H1 (cell line): ENCODE data around the gene CTXN1. TPM values are rescaled to one million over a fixed set of nuclear protein-coding genes. Genes with fewer than 3 reads are reported as not detected.

Experiments used
- CTCF ChIA-PET: fragments of 300-600 bp; sonication (Branson Sonifier 250); formaldehyde crosslinking; loops from one replicate; lab custom pipeline; 2021; ENCODE audit not compliant: partially characterized antibody; lab: Charles Lee
- POLR2A ChIA-PET: fragments of 300-600 bp; sonication (Branson Sonifier 250); formaldehyde crosslinking; loops from one replicate; lab custom pipeline; 2021; ENCODE audit warnings: inconsistent platforms; ENCODE audit not compliant: partially characterized antibody; lab: Charles Lee
- DNase-seq, 2 experiments: peaks; one replicate each; pipeline versions ENCODE4 v3.0.0 to v3.0.0-alpha.2; 2010 to 2022; ENCODE audit warnings: low spot score in 2 of 2, low read depth in 1 of 2, mixed read lengths in 1 of 2
- FAIRE-seq: peaks from 2 replicates; lab custom pipeline; 2011; peaks lifted over from hg19 to GRCh38; lab: Jason Lieb, UNC
- H2AFZ ChIP-seq: 2 replicates; pipeline ENCODE4 v1.8.1; 2012; ENCODE audit warnings: low read length, inconsistent platforms
- H2AK5ac ChIP-seq: 2 replicates; pipeline ENCODE4 v1.6.1; 2013; ENCODE audit warnings: low read depth, low read length
- H2BK120ac ChIP-seq: replicated peaks from 2 replicates; pipeline ENCODE3; 2013; ENCODE audit warnings: low read depth, low read length, inconsistent platforms
- H2BK12ac ChIP-seq: 2 replicates; pipeline ENCODE4 v1.6.1; 2013; ENCODE audit warnings: low read depth, low read length
- H2BK15ac ChIP-seq: 2 replicates; pipeline ENCODE4 v1.6.1; 2013; ENCODE audit warnings: low read length
- H2BK20ac ChIP-seq: 2 replicates; pipeline ENCODE4 v1.6.1; 2013; ENCODE audit warnings: low read length
- H2BK5ac ChIP-seq: 2 replicates; pipeline ENCODE4 v1.6.1; 2013; ENCODE audit warnings: low read depth, low read length
- H3K14ac ChIP-seq: 2 replicates; pipeline ENCODE4 v1.6.1; 2013; ENCODE audit warnings: inconsistent platforms; ENCODE audit not compliant: insufficient read length
- H3K18ac ChIP-seq: 2 replicates; pipeline ENCODE4 v1.6.1; 2013; ENCODE audit warnings: low read length; ENCODE audit errors: extremely low read depth
- H3K23ac ChIP-seq: 2 replicates; pipeline ENCODE4 v1.6.1; 2013; ENCODE audit warnings: inconsistent platforms; ENCODE audit not compliant: insufficient read length
- H3K23me2 ChIP-seq: 2 replicates; pipeline ENCODE4 v1.6.1; 2013; ENCODE audit warnings: low read depth, low read length
- H3K27ac ChIP-seq: 2 replicates; pipeline ENCODE4 v1.6.1; 2011; ENCODE audit warnings: low read depth, low read length, inconsistent platforms
- H3K27me3 ChIP-seq, 4 experiments: replicated peaks in 1 of 4; 1 replicate in 1 of 4; 2 replicates in 3 of 4; pipeline versions ENCODE4 v1.6.1 to v1.8.1; 2011 to 2013; ENCODE audit warnings: low read length in 3 of 4, mild to moderate bottlenecking in 3 of 4, inconsistent platforms in 2 of 4, mixed read lengths in 2 of 4, moderate library complexity in 1 of 4; ENCODE audit not compliant: control insufficient read depth in 3 of 4, insufficient read depth in 3 of 4; ENCODE audit errors: extremely low read depth in 1 of 4
- H3K36me3 ChIP-seq, 4 experiments: 2 replicates each; pipeline versions ENCODE4 v1.6.1 to v1.8.1; 2011 to 2013; ENCODE audit warnings: mild to moderate bottlenecking in 4 of 4, low read length in 3 of 4, moderate library complexity in 2 of 4, control low read depth in 1 of 4, inconsistent platforms in 1 of 4; ENCODE audit not compliant: insufficient read depth in 4 of 4, control insufficient read depth in 2 of 4
- H3K4ac ChIP-seq: replicated peaks from 2 replicates; pipeline ENCODE3; 2013; ENCODE audit warnings: low read length, low read depth, mixed read lengths, inconsistent platforms; ENCODE audit not compliant: insufficient read length
- H3K4me1 ChIP-seq, 4 experiments: replicated peaks in 1 of 4; 1 replicate in 1 of 4; 2 replicates in 3 of 4; pipeline versions ENCODE4 v1.6.1 to v1.8.1; 2011 to 2013; ENCODE audit warnings: low read length in 3 of 4, inconsistent platforms in 2 of 4, mixed read lengths in 1 of 4; ENCODE audit not compliant: insufficient read depth in 4 of 4, control insufficient read depth in 3 of 4
- H3K4me2 ChIP-seq, 2 experiments: 2 replicates each; pipeline versions ENCODE4 v1.6.1 to v1.8.1; 2011 to 2013; ENCODE audit warnings: low read depth in 2 of 2, low read length in 2 of 2, control low read depth in 1 of 2, inconsistent platforms in 1 of 2, mild to moderate bottlenecking in 1 of 2; ENCODE audit not compliant: insufficient read depth in 1 of 2
- H3K4me3 ChIP-seq, 4 experiments: fragments of 200-600, 300-600 bp in 1 of 4; sonication (generic), shearing (Covaris generic), sonication (Bioruptor Twin) in 1 of 4; 2 replicates each; pipeline versions ENCODE4 v1.5.1 to v1.8.1; 2011 to 2016; ENCODE audit warnings: low read length in 4 of 4, low read depth in 3 of 4, control low read depth in 2 of 4, inconsistent platforms in 2 of 4, mild to moderate bottlenecking in 2 of 4, mixed read lengths in 1 of 4, moderate library complexity in 1 of 4; ENCODE audit not compliant: insufficient read depth in 2 of 4; ENCODE audit errors: extremely low read depth in 1 of 4
- H3K56ac ChIP-seq: replicated peaks from 2 replicates; pipeline ENCODE3; 2013; ENCODE audit warnings: low read depth, mild to moderate bottlenecking, mixed read lengths, low read length, inconsistent platforms; ENCODE audit not compliant: insufficient read length
- H3K79me1 ChIP-seq: 2 replicates; pipeline ENCODE4 v1.6.1; 2013; ENCODE audit warnings: low read depth, low read length, control low read depth
- H3K79me2 ChIP-seq, 2 experiments: 2 replicates each; pipeline versions ENCODE4 v1.6.1 to v1.8.1; 2012 to 2013; ENCODE audit warnings: low read length in 2 of 2, mild to moderate bottlenecking in 2 of 2, inconsistent platforms in 1 of 2; ENCODE audit not compliant: insufficient read depth in 2 of 2, control insufficient read depth in 1 of 2
- H3K9ac ChIP-seq, 4 experiments: replicated peaks in 1 of 4; 1 replicate in 1 of 4; 2 replicates in 3 of 4; pipeline versions ENCODE4 v1.6.1 to v1.8.1; 2011 to 2013; ENCODE audit warnings: low read depth in 3 of 4, low read length in 3 of 4, control low read depth in 2 of 4, mild to moderate bottlenecking in 2 of 4, moderate library complexity in 2 of 4, inconsistent platforms in 1 of 4; ENCODE audit errors: extremely low read depth in 1 of 4
- H3K9me3 ChIP-seq, 2 experiments: 2 replicates each; pipeline versions ENCODE4 v1.6.1 to v1.8.1; 2012 to 2013; ENCODE audit warnings: mild to moderate bottlenecking in 2 of 2, moderate library complexity in 2 of 2, control low read depth in 1 of 2, inconsistent platforms in 1 of 2, low read depth in 1 of 2, low read length in 1 of 2, mixed read lengths in 1 of 2; ENCODE audit not compliant: insufficient read depth in 2 of 2
- H4K20me1 ChIP-seq, 2 experiments: replicated peaks in 1 of 2; 2 replicates each; pipeline versions ENCODE3 to v1.8.1; 2011 to 2013; ENCODE audit warnings: inconsistent platforms in 2 of 2, low read length in 2 of 2, mild to moderate bottlenecking in 1 of 2; ENCODE audit not compliant: insufficient read depth in 2 of 2, control insufficient read depth in 1 of 2
- H4K5ac ChIP-seq: 2 replicates; pipeline ENCODE4 v1.6.1; 2013; ENCODE audit warnings: low read length, low read depth, mixed read lengths, inconsistent platforms; ENCODE audit not compliant: insufficient read length
- H4K8ac ChIP-seq: 2 replicates; pipeline ENCODE4 v1.8.0; 2013; ENCODE audit warnings: mild to moderate bottlenecking, moderate library complexity, low read length, inconsistent platforms; ENCODE audit not compliant: insufficient read depth; ENCODE audit errors: extremely low read depth
- H4K91ac ChIP-seq: replicated peaks from 2 replicates; pipeline ENCODE3; 2013; ENCODE audit warnings: low read length, mixed read lengths, inconsistent platforms; ENCODE audit not compliant: insufficient read length
- WGBS, 2 experiments: shearing (Covaris generic) in 1 of 2; methylation state at CpG; one replicate each; pipeline versions ENCODE4 v1.1.6 to v1.1.7; 2013 to 2015; ENCODE audit warnings: low lambda C conversion rate in 2 of 2, mixed read lengths in 2 of 2, inconsistent platforms in 1 of 2, low coverage in 1 of 2, missing lambda C conversion rate in 1 of 2; ENCODE audit not compliant: insufficient replicate concordance in 2 of 2, insufficient coverage in 1 of 2, insufficient read length in 1 of 2; ENCODE audit errors: extremely low coverage in 1 of 2, missing lambda C conversion rate in 1 of 2; 5-methylcytosine and 5-hydroxymethylcytosine counted together
- polyA plus RNA-seq, 7 experiments: library from polyadenylated mRNA; depleted of rRNA in 3 of 7; stranded (reverse) in 5 of 7; unstranded in 2 of 7; fragments of >200 nt in 5 of 7; fragments of 200-250 nt in 2 of 7; gene quantifications; 1 replicate in 5 of 7; 2 replicates in 1 of 7; 4 replicates in 1 of 7; pipeline versions ENCODE4 v1.2.1 to v1.2.3, GENCODE V29; 2011 to 2013; ENCODE audit warnings: missing spikeins in 2 of 7, mixed read lengths in 2 of 7
- total RNA-seq: library from RNA; stranded (reverse); fragmentation: NEBNext Ultra II Directional; extraction: Animal tissue kit (Norgen Biotek cat#: 25700); gene quantifications from 2 replicates; pipeline ENCODE4 v1.2.1, GENCODE V29; 2021
- TF ChIP-seq, protein P1 (sequence below), 3 experiments: IDR thresholded peaks; 1 replicate in 2 of 3; 2 replicates in 1 of 3; pipeline versions ENCODE4 v1.5.1 to v1.6.1; 2011; ENCODE audit warnings: low read length in 3 of 3, mild to moderate bottlenecking in 3 of 3, inconsistent platforms in 2 of 3, low read depth in 1 of 3, moderate library complexity in 1 of 3; ENCODE audit not compliant: insufficient read depth in 1 of 3; ENCODE audit errors: control extremely low read depth in 1 of 3

The CTXN1 gene
- total and polyA plus RNA-seq, 2 of the 8 experiments (the other 6 are each of a cell fraction or from before 2014, with no cell fraction given), result 16.4 to 58.0 TPM

DNA sequence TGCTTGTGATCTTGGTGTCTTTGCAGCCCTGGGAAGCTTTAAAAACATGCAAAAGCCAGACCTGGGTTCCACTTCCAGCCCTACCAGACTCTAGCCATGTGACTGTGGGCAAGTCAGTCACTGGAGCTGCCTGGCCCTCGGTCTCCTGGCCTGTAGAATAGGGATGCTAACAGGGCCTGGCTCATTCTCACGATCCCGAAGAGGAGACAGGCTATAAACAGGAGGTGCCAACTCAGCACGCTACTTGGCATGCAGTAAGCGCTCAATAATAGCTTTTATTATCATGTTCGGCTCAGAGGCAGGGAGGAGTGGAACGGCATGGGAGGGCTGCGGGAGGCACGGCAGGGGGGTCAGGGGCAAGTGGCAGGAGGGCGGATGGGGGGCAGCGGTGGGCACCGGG lies 1.7 kb downstream of the CTXN1 start:
- peaks cover 0 to 19% (median 6%) of the 10 kb centered on the region in 4 experiments; a peak in 5 of 7 replicates for H3K4me1 ChIP-seq
- H3K36me3 ChIP-seq, result peaks cover 0 to 3% (median 0%) of the 10 kb centered on the region in 4 experiments; a peak in 2 of 8 replicates
- no peaks in the 10 kb centered on the region for H3K9me3 ChIP-seq
- H3K9ac ChIP-seq, result no peak overlapping the region
- no peaks in the 10 kb centered on the region for H3K79me1 ChIP-seq
- H4K8ac ChIP-seq, result no peak overlapping the region; the same call in 1 of the 2 replicates
- ChIA-PET CTCF (interaction anchor here (0.5 to 5.7 kb wide), 9 partner anchors 12 to 71 kb away, joined by 3 to 31 read pairs (median 3); no protein-coding TSS in a partner anchor), POLR2A (interaction anchor here (0.7 to 10.6 kb wide), 5 partner anchors 16 to 383 kb away, joined by 3 to 106 read pairs (median 4); partner anchors contain the start of gene TIMM44)
- H2BK20ac ChIP-seq, result no peak overlapping the region
- no peak overlapping the region for H3K14ac ChIP-seq
- no peak overlapping the region for H4K5ac ChIP-seq
- H3K27ac ChIP-seq, result no peak overlapping the region
- FAIRE-seq (no peak), DNase-seq (no peak)
- no peaks in the 10 kb centered on the region for H3K27me3 ChIP-seq
- no peak overlapping the region for H2BK12ac ChIP-seq
- H3K4me3 ChIP-seq, result no peak overlapping the region
- peak overlapping the region in 1 of 2 experiments; percentile 4; a peak in 1 of 4 replicates for H3K4me2 ChIP-seq
- no peak overlapping the region for H3K23ac ChIP-seq
- H2BK5ac ChIP-seq, result no peak overlapping the region
- H3K23me2 ChIP-seq, result peaks cover 13% of the 10 kb centered on the region
- H2BK120ac ChIP-seq, result no peak overlapping the region
- H3K79me2 ChIP-seq, result no peaks in the 10 kb centered on the region
- TF ChIP-seq, protein P1, sequence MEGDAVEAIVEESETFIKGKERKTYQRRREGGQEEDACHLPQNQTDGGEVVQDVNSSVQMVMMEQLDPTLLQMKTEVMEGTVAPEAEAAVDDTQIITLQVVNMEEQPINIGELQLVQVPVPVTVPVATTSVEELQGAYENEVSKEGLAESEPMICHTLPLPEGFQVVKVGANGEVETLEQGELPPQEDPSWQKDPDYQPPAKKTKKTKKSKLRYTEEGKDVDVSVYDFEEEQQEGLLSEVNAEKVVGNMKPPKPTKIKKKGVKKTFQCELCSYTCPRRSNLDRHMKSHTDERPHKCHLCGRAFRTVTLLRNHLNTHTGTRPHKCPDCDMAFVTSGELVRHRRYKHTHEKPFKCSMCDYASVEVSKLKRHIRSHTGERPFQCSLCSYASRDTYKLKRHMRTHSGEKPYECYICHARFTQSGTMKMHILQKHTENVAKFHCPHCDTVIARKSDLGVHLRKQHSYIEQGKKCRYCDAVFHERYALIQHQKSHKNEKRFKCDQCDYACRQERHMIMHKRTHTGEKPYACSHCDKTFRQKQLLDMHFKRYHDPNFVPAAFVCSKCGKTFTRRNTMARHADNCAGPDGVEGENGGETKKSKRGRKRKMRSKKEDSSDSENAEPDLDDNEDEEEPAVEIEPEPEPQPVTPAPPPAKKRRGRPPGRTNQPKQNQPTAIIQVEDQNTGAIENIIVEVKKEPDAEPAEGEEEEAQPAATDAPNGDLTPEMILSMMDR (IDR thresholded peaks at IDR 0.05; ENCODE audit: control extremely low read depth in 1 of 3, insufficient read depth in 1 of 3, low read depth in 1 of 3, low read length in 3 of 3), result no peak
- H2BK15ac ChIP-seq, result no peak overlapping the region
- H3K18ac ChIP-seq, result no peak overlapping the region
- H2AFZ ChIP-seq, result no peak overlapping the region
- H3K56ac ChIP-seq, result no peak overlapping the region
- H3K4ac ChIP-seq, result no peak overlapping the region
- H4K20me1 ChIP-seq, result peaks cover 13 to 24% of the 10 kb centered on the region in 2 experiments
- H4K91ac ChIP-seq, result no peak overlapping the region
- no peak overlapping the region for H2AK5ac ChIP-seq
- 90% methylated on average over 12 of the region's 12 CpGs; no CpG with 5 or more reads in 1 of the 2 experiments for WGBS, 2 experiments
